HG03066 (cell line): ENCODE data around the gene ST6GALNAC3.

Source experiments
- ATAC-seq: cut with Tn5 transposase; IDR thresholded peaks from one replicate; pipeline ENCODE4 v1.9.1; 2021; ENCODE audit warnings: low read depth; ENCODE audit not compliant: unreplicated experiment

ST6GALNAC3 gene

GRCh38 chr1:76548513-76549100 lies 474.1 kb downstream of the ST6GALNAC3 start:
- no peak for ATAC-seq

- ATAC-seq, result no peak
Measured at GRCh38 chr1:76554283-76554682, 479.7 kb downstream of the ST6GALNAC3 start.

GRCh38 chr1:76562292-76562691 lies 487.7 kb downstream of the ST6GALNAC3 start:
- ATAC-seq, result no peak

GRCh38 chr1:76568573-76569238 lies 494.2 kb downstream of the ST6GALNAC3 start:
- no peak for ATAC-seq

- ATAC-seq, result no peak
Measured at GRCh38 chr1:76571248-76571647, 496.7 kb downstream of the ST6GALNAC3 start.

- ATAC-seq, result no peak
Measured at GRCh38 chr1:76572229-76572628, 497.7 kb downstream of the ST6GALNAC3 start.

GRCh38 chr1:76576876-76577524 lies 502.5 kb downstream of the ST6GALNAC3 start:
- no peak for ATAC-seq

GRCh38 chr1:76577525-76578185 lies 503.1 kb downstream of the ST6GALNAC3 start:
- ATAC-seq, result no peak

GRCh38 chr1:76580206-76580605 lies 505.7 kb downstream of the ST6GALNAC3 start:
- no peak for ATAC-seq

- no peak for ATAC-seq
Measured at GRCh38 chr1:76581712-76582111, 507.2 kb downstream of the ST6GALNAC3 start.

GRCh38 chr1:76583235-76583868 lies 508.8 kb downstream of the ST6GALNAC3 start:
- no peak for ATAC-seq

GRCh38 chr1:76583875-76584477 lies 509.4 kb downstream of the ST6GALNAC3 start:
- no peak for ATAC-seq

- ATAC-seq, result no peak
Measured at GRCh38 chr1:76585980-76586674, 511.6 kb downstream of the ST6GALNAC3 start.

- no peak for ATAC-seq
Measured at GRCh38 chr1:76587212-76587611, 512.7 kb downstream of the ST6GALNAC3 start.

GRCh38 chr1:76591461-76591860 lies 516.9 kb downstream of the ST6GALNAC3 start:
- no peak for ATAC-seq

- no peak for ATAC-seq
Measured at GRCh38 chr1:76591963-76592362, 517.4 kb downstream of the ST6GALNAC3 start.

GRCh38 chr1:76593141-76593540 lies 518.6 kb downstream of the ST6GALNAC3 start:
- ATAC-seq, result no peak

- no peak for ATAC-seq
Measured at GRCh38 chr1:76593618-76594017, 519.1 kb downstream of the ST6GALNAC3 start.

GRCh38 chr1:76595024-76595423 lies 520.5 kb downstream of the ST6GALNAC3 start:
- no peak for ATAC-seq

- ATAC-seq, result no peak
Measured at GRCh38 chr1:76601465-76601864, 526.9 kb downstream of the ST6GALNAC3 start.
